ENCODE data around the gene RASSF9. TPM values are rescaled to one million over a fixed set of nuclear protein-coding genes. Genes with fewer than 3 reads are reported as not detected.

RASSF9 gene
- total RNA-seq, 1 donor from 2014 or later: 2.5 TPM

DNA sequence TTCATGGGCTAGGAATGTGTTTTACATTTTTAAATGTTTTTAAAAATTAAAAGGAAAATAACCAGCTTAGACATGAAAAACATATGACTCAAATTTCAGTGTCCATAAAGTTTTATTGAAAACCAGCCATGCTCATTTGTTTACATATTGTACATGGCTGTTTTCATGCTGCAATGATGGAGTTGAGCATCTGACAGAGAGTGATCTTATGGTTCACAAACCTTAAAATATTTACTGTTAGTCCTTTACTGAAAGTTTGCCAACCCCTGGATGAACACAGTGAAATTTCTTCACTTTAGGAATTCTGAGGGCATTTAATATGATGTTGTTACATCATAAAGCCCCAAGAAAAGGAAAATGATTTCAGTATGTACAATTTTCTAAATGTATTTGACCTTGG, 16.1 kb downstream of the RASSF9 start:
- no peak overlapping the region for H3K4me3 ChIP-seq (ENCODE audit: low read depth, low read length)
- DNase-seq (ENCODE audit: low read depth): no peak
- TF ChIP-seq, protein P1, sequence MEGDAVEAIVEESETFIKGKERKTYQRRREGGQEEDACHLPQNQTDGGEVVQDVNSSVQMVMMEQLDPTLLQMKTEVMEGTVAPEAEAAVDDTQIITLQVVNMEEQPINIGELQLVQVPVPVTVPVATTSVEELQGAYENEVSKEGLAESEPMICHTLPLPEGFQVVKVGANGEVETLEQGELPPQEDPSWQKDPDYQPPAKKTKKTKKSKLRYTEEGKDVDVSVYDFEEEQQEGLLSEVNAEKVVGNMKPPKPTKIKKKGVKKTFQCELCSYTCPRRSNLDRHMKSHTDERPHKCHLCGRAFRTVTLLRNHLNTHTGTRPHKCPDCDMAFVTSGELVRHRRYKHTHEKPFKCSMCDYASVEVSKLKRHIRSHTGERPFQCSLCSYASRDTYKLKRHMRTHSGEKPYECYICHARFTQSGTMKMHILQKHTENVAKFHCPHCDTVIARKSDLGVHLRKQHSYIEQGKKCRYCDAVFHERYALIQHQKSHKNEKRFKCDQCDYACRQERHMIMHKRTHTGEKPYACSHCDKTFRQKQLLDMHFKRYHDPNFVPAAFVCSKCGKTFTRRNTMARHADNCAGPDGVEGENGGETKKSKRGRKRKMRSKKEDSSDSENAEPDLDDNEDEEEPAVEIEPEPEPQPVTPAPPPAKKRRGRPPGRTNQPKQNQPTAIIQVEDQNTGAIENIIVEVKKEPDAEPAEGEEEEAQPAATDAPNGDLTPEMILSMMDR (IDR thresholded peaks at IDR 0.05; ENCODE audit: insufficient read depth, low read length, poor library complexity, severe bottlenecking): no peak
- no peaks in the 10 kb centered on the region for H3K27me3 ChIP-seq (ENCODE audit: control insufficient read depth, insufficient read depth, low read length)
- H3K36me3 ChIP-seq (ENCODE audit: control insufficient read depth, insufficient read depth, low read length): no peaks in the 10 kb centered on the region

DNA sequence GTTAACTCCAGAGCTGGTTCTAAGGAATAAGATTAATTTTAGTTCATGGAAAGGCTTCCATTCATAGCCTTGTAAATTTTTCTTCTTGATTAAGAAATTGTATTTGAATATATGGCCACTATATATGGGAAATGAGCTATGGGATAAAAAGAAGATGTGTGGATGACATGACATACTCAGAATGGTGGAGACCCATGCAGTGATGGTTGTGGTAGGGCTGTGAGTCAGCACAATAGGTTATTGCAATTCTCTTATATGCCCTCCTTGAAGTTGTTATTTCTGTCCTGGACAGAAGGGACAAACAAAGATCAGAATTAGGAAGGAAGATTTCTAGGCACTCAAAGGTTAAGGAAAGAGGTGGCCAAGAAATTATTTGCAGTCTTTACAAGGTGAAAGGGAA, 21.5 kb downstream of the RASSF9 start:
- DNase-seq (ENCODE audit: low read depth): no peak
- H3K4me3 ChIP-seq (ENCODE audit: low read depth, low read length): no peak overlapping the region
- H3K36me3 ChIP-seq (ENCODE audit: control insufficient read depth, insufficient read depth, low read length): no peaks in the 10 kb centered on the region
- TF ChIP-seq, protein P1 (IDR thresholded peaks at IDR 0.05; ENCODE audit: insufficient read depth, low read length, poor library complexity, severe bottlenecking): no peak
- H3K27me3 ChIP-seq (ENCODE audit: control insufficient read depth, insufficient read depth, low read length): no peaks in the 10 kb centered on the region

DNA sequence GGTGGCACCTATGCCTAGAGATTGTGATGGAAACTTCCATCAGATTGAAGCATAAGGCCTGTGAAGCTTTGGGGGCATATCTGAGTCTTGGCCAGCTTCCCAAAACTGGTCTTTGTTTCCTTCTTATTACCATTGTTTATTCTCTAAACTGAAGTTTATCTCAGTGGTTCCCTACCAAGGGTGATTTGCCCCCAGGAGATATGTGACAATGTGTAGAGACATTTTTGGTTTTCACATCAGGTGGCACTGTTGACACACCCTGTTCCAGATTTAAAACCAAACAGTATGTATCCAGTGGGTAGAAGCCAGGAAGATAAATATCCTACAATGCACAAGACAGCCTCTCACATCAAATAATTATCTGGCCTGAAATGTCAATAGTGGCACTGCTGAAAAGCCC, 22.1 kb downstream of the RASSF9 start:
- Histone ChIP-seq H3K27me3 (ENCODE audit: control insufficient read depth, insufficient read depth, low read length) (no peaks in the 10 kb centered on the region), H3K36me3 (ENCODE audit: control insufficient read depth, insufficient read depth, low read length) (no peaks in the 10 kb centered on the region), H3K4me3 (ENCODE audit: low read depth, low read length) (no peak overlapping the region)
- no peak for DNase-seq (ENCODE audit: low read depth)
- TF ChIP-seq, protein P1 (IDR thresholded peaks at IDR 0.05; ENCODE audit: insufficient read depth, low read length, poor library complexity, severe bottlenecking): no peak

DNA sequence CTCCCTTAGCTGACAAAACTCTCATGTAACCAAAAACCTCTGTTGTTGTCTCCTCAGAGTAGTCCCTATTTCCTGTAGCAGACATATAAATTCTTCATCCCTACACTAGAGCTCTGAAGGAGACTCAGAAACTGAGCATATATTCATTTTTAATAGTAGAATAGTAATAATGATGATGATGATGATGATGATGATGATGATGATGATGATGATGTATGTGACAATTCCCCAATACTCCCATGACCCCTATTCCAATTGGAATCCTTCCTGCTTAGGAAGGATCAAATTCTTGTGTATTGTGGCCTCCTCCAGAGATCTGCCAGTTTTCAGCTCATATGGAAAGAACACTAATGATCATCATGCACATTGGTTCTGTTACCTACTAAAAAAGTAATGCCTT, 26.7 kb downstream of the RASSF9 start:
- Histone ChIP-seq H3K4me3 (ENCODE audit: low read depth, low read length) (no peak overlapping the region), H3K27me3 (ENCODE audit: control insufficient read depth, insufficient read depth, low read length) (no peaks in the 10 kb centered on the region), H3K36me3 (ENCODE audit: control insufficient read depth, insufficient read depth, low read length) (no peaks in the 10 kb centered on the region)
- no peak for DNase-seq (ENCODE audit: low read depth)
- TF ChIP-seq, protein P1 (IDR thresholded peaks at IDR 0.05; ENCODE audit: insufficient read depth, low read length, poor library complexity, severe bottlenecking): no peak

DNA sequence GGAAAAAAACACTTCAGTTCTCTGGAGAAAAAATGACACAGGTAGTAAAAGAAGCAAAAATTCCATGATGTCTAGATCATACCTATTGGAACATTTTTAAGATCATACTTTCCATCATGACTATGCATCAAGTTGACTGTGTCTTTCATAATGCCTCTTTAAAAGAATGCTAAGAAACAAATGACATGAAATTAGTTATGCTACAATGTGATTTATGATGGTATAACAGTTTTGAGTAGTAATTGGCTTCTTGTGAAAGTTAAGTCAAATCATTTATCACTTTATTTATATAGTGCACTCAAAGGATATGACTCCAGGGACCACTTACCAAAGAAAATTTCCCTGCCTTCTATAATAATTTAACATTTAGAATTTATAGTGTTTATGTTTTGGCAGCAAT, 28.5 kb downstream of the RASSF9 start:
- TF ChIP-seq, protein P1 (IDR thresholded peaks at IDR 0.05; ENCODE audit: insufficient read depth, low read length, poor library complexity, severe bottlenecking): no peak
- no peak overlapping the region for H3K4me3 ChIP-seq (ENCODE audit: low read depth, low read length)
- H3K27me3 ChIP-seq (ENCODE audit: control insufficient read depth, insufficient read depth, low read length): no peaks in the 10 kb centered on the region
- no peaks in the 10 kb centered on the region for H3K36me3 ChIP-seq (ENCODE audit: control insufficient read depth, insufficient read depth, low read length)
- DNase-seq (ENCODE audit: low read depth): no peak

DNA sequence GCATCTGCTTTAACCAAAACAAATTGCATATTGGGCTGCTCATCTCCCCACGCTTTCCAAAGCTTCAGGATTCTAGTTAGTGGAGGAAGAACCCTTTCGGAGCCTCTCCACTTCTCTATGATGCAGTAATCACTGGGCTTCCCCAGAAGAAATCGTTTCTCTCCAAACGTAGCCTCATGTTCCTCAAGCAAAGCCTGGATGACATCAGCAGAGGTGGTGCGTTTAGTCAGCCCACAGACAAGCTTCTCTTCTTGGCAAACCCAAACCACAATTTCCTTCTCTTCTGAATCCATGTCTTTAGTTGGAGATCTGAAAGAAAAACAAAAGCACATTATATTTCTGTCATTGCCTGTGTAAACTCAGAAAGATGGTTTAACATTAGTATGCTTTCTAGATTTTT, 30.6 kb downstream of the RASSF9 start:
- TF ChIP-seq, protein P1 (IDR thresholded peaks at IDR 0.05; ENCODE audit: insufficient read depth, low read length, poor library complexity, severe bottlenecking): no peak
- Histone ChIP-seq H3K4me3 (ENCODE audit: low read depth, low read length) (no peak overlapping the region), H3K27me3 (ENCODE audit: control insufficient read depth, insufficient read depth, low read length) (no peaks in the 10 kb centered on the region), H3K36me3 (ENCODE audit: control insufficient read depth, insufficient read depth, low read length) (no peaks in the 10 kb centered on the region)
- DNase-seq (ENCODE audit: low read depth): no peak
